ENCODE data around the gene SPC24. TPM values are rescaled to one million over a fixed set of nuclear protein-coding genes. Genes with fewer than 3 reads are reported as not detected.

SPC24 gene
- total RNA-seq, 4 donors from 2014 or later, result 1.4 to 6.6 (median 3.4) TPM

DNA sequence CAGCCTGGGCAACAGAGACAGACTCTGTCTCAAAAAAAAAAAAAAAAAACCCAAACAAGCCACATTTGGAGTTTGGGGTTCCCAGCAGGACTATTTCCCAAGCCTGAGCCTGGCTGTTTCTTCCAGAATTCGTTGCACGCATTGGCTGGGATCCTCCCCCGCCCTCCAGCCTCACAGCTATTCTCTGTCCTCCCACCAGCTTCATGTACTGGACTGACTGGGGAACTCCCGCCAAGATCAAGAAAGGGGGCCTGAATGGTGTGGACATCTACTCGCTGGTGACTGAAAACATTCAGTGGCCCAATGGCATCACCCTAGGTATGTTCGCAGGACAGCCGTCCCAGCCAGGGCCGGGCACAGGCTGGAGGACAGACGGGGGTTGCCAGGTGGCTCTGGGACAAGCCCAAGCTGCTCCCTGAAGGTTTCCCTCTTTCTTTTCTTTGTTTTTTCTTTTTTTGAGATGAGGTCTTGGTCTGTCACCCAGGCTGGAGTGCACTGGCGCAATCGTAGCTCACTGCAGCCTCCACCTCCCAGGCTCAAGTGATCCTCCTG lies 39.6 kb downstream of the SPC24 start:
- intact Hi-C loops (cut with DNase I), result no loop called here
- Histone ChIP-seq H3K9me3 (no peaks in the 10 kb centered on the region), H3K27ac (replicated peaks in 1 of 4) (no peak overlapping the region), H3K36me3 (peaks cover 74 to 98% (median 97%) of the 10 kb centered on the region in 4 donors), H3K4me3 (no peak overlapping the region), H3K4me1 (no peaks in the 10 kb centered on the region), H3K27me3 (no peaks in the 10 kb centered on the region)
- no peak for DNase-seq (ENCODE audit: extremely low spot score)
- TF ChIP-seq POLR2A (IDR thresholded peaks at IDR 0.05; ENCODE audit: low read depth), result no peak
- no peak for TF ChIP-seq POLR2AphosphoS5 (IDR thresholded peaks at IDR 0.05)
- no peak for TF ChIP-seq CTCF (IDR thresholded peaks at IDR 0.05)
- no peak for TF ChIP-seq EP300 (IDR thresholded peaks at IDR 0.05)
- 57% methylated on average over 10 of the region's 11 CpGs for WGBS

GRCh38 chr19:11115042-11115441 lies 40.5 kb downstream of the SPC24 start:
- intact Hi-C loops (cut with DNase I), result no loop called here
- Histone ChIP-seq H3K36me3 (peaks cover 73 to 98% (median 97%) of the 10 kb centered on the region in 4 donors), H3K27ac (replicated peaks in 1 of 4) (no peak overlapping the region), H3K27me3 (no peaks in the 10 kb centered on the region), H3K9me3 (no peaks in the 10 kb centered on the region), H3K4me1 (no peaks in the 10 kb centered on the region), H3K4me3 (no peak overlapping the region)
- TF ChIP-seq EP300 (IDR thresholded peaks at IDR 0.05) (no peak), POLR2AphosphoS5 (IDR thresholded peaks at IDR 0.05) (no peak), POLR2A (IDR thresholded peaks at IDR 0.05; ENCODE audit: low read depth) (no peak), CTCF (IDR thresholded peaks at IDR 0.05) (no peak)
- 96% methylated on average over 5 of the region's 5 CpGs for WGBS
- no peak for DNase-seq (ENCODE audit: extremely low spot score)

- Histone ChIP-seq H3K9me3 (no peaks in the 10 kb centered on the region), H3K4me3 (no peak overlapping the region), H3K36me3 (peaks cover 87 to 100% (median 100%) of the 10 kb centered on the region in 4 donors), H3K27me3 (no peaks in the 10 kb centered on the region), H3K27ac (replicated peaks in 1 of 4) (no peak overlapping the region), H3K4me1 (no peaks in the 10 kb centered on the region)
- WGBS, result 96% methylated on average over 27 of the region's 27 CpGs
- intact Hi-C loops (cut with DNase I), result no loop called here
- TF ChIP-seq POLR2AphosphoS5 (IDR thresholded peaks at IDR 0.05) (no peak), POLR2A (IDR thresholded peaks at IDR 0.05; ENCODE audit: low read depth) (no peak), CTCF (IDR thresholded peaks at IDR 0.05) (no peak), EP300 (IDR thresholded peaks at IDR 0.05) (no peak)
- DNase-seq (ENCODE audit: extremely low spot score), result no peak
These were observed 42.4 kb downstream of the SPC24 start for GRCh38 chr19:11113140-11113708.

DNA sequence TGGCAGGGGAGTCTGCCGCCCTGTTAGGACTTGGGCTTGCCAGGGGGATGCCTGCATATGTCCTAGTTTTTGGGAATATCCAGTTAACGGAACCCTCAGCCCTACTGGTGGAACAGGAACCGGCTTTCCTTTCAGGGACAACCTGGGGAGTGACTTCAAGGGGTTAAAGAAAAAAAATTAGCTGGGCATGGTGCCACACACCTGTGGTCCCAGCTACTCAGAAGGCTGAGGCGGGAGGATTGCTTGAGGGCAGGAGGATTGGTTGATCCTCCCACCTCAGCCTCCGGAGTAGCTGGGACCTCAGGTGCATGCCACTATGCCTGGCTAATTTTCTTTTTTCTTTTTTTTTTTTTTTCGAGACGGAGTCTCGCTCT lies 43.8 kb downstream of the SPC24 start:
- Histone ChIP-seq H3K4me1 (no peaks in the 10 kb centered on the region), H3K27me3 (no peaks in the 10 kb centered on the region), H3K27ac (replicated peaks in 1 of 4) (no peak overlapping the region), H3K36me3 (peaks cover 92 to 100% (median 99%) of the 10 kb centered on the region in 4 donors), H3K9me3 (no peaks in the 10 kb centered on the region), H3K4me3 (no peak overlapping the region)
- DNase-seq (ENCODE audit: extremely low spot score), result no peak
- 93% methylated on average over 7 of the region's 8 CpGs for WGBS
- intact Hi-C loops (cut with DNase I), result no loop called here
- TF ChIP-seq CTCF (IDR thresholded peaks at IDR 0.05), result no peak
- TF ChIP-seq POLR2A (IDR thresholded peaks at IDR 0.05; ENCODE audit: low read depth), result no peak
- TF ChIP-seq EP300 (IDR thresholded peaks at IDR 0.05), result no peak
- no peak for TF ChIP-seq POLR2AphosphoS5 (IDR thresholded peaks at IDR 0.05)
